ENCODE data around the gene LRMDA. TPM values are rescaled to one million over a fixed set of nuclear protein-coding genes. Genes with fewer than 3 reads are reported as not detected.

Gene LRMDA
- total and polyA plus RNA-seq, 4 donors: 12.1 to 40.8 (median 21.6) TPM

DNA sequence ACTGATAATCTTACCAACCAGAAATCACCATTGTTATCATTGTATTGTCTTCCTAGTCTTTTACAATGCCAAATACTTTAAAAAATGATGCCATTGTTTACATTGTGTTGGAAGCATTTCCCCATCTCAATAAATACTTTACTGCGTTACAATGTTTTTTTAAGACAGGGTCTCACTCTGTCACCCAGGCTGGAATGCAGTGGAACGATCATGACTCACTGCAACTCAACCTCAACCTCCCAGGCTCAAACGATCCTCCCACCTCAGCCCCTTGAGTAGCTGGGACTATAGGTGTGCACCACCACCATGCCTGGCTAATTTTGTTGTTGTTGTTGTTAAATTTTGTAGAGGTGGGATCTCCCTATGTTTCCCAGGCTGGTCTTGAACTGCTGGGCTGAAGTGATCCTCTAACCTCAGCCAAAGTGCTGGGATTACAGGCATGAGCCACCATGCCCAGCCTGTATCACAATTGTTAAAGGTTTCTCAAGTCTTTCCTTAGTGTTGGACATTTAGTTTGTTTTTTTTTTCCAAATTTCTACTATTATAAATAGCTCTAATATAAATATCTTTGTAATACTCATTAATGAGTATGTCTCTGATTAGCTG lies 13.5 kb downstream of the LRMDA start:
- H3K27ac ChIP-seq (ENCODE audit: low read depth in 1 of 2, low read length in 1 of 2): no peak overlapping the region
- H3K4me3 ChIP-seq: no peak overlapping the region
- DNase-seq: no peak
- TF ChIP-seq, protein P1, sequence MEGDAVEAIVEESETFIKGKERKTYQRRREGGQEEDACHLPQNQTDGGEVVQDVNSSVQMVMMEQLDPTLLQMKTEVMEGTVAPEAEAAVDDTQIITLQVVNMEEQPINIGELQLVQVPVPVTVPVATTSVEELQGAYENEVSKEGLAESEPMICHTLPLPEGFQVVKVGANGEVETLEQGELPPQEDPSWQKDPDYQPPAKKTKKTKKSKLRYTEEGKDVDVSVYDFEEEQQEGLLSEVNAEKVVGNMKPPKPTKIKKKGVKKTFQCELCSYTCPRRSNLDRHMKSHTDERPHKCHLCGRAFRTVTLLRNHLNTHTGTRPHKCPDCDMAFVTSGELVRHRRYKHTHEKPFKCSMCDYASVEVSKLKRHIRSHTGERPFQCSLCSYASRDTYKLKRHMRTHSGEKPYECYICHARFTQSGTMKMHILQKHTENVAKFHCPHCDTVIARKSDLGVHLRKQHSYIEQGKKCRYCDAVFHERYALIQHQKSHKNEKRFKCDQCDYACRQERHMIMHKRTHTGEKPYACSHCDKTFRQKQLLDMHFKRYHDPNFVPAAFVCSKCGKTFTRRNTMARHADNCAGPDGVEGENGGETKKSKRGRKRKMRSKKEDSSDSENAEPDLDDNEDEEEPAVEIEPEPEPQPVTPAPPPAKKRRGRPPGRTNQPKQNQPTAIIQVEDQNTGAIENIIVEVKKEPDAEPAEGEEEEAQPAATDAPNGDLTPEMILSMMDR (IDR thresholded peaks at IDR 0.05; ENCODE audit: control extremely low read depth, extremely low read depth): no peak
- H3K9me3 ChIP-seq (ENCODE audit: control insufficient read depth in 4 of 4, insufficient read depth in 3 of 4, low read length in 3 of 4): peaks cover 0 to 16% (median 6%) of the 10 kb centered on the region in 4 donors
- no peaks in the 10 kb centered on the region for H3K27me3 ChIP-seq (ENCODE audit: control insufficient read depth in 3 of 3, insufficient read depth in 3 of 3, low read length in 2 of 3)
- peaks cover 0 to 15% (median 5%) of the 10 kb centered on the region in 5 donors for H3K4me1 ChIP-seq (ENCODE audit: control insufficient read depth in 5 of 5, insufficient read depth in 5 of 5, low read length in 5 of 5)
- peaks cover 0 to 2% (median 0%) of the 10 kb centered on the region in 4 donors for H3K36me3 ChIP-seq (ENCODE audit: control insufficient read depth in 4 of 4, insufficient read depth in 4 of 4, low read length in 4 of 4)
- WGBS, 2 donors: 81 to 83% methylated on average over 3 of the region's 3 CpGs
- ATAC-seq (ENCODE audit: insufficient read depth, low FRiP score): no peak
- H3K9ac ChIP-seq (ENCODE audit: insufficient read depth in 1 of 2, low read length in 2 of 2): no peak overlapping the region

DNA sequence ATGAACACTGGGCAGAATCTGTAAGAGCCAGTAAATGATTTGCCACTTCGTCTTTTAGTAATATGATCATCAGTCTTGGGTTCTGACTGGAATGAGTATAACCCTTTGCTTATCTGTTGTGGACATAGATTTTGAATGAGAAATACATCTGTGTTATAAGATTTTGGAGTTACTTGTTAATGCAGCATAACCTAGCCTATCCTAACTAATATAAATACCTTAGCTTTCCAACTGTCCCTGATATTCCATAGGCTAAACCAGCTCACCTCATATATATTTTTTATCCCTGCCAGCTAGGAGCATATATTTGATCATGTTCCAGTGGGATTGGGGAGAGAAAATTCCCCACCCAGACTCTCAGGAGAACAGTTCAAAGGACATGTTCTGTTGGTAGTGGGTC lies 15.1 kb downstream of the LRMDA start:
- Histone ChIP-seq H3K4me1 (ENCODE audit: control insufficient read depth in 5 of 5, insufficient read depth in 5 of 5, low read length in 5 of 5) (peaks cover 0 to 31% (median 5%) of the 10 kb centered on the region in 5 donors), H3K4me3 (no peak overlapping the region), H3K9ac (ENCODE audit: insufficient read depth in 1 of 2, low read length in 2 of 2) (no peak overlapping the region), H3K27ac (ENCODE audit: low read depth in 1 of 2, low read length in 1 of 2) (no peak overlapping the region), H3K36me3 (ENCODE audit: control insufficient read depth in 4 of 4, insufficient read depth in 4 of 4, low read length in 4 of 4) (peaks cover 0 to 2% (median 0%) of the 10 kb centered on the region in 4 donors), H3K27me3 (ENCODE audit: control insufficient read depth in 3 of 3, insufficient read depth in 3 of 3, low read length in 2 of 3) (no peaks in the 10 kb centered on the region), H3K9me3 (ENCODE audit: control insufficient read depth in 4 of 4, insufficient read depth in 3 of 4, low read length in 3 of 4) (peaks cover 0 to 16% (median 6%) of the 10 kb centered on the region in 4 donors)
- TF ChIP-seq, protein P1 (IDR thresholded peaks at IDR 0.05; ENCODE audit: control extremely low read depth, extremely low read depth): no peak
- ATAC-seq (ENCODE audit: insufficient read depth, low FRiP score) (no peak), DNase-seq (no peak)
- 97% methylated on average over 1 of the region's 1 CpG for WGBS, 2 donors

DNA sequence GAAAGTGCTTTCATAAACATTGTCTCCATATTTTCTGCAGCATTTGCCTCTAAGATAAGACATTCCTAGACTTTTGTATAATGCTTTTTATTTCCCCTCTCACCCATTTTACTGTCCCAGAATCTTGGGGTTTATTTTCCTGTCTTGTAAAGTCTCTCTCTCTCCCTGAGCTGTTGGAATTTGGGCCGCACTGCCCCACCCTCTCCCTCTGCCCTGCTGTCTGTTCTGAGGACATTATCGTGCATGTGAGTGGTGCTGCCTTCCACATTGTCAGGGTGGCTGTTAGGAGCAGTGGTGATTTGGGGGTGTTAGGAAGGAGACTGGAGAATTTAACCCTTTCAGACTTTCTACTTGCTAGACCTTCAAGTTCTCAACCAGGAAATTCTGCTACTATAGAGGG lies 16.7 kb downstream of the LRMDA start:
- H3K9ac ChIP-seq (ENCODE audit: insufficient read depth in 1 of 2, low read length in 2 of 2): no peak overlapping the region
- TF ChIP-seq, protein P1 (IDR thresholded peaks at IDR 0.05; ENCODE audit: control extremely low read depth, extremely low read depth): no peak
- no peak overlapping the region for H3K4me3 ChIP-seq
- peak in 2 of 3 donors; percentile 25 to 40 for DNase-seq
- peaks cover 0 to 2% (median 0%) of the 10 kb centered on the region in 4 donors for H3K36me3 ChIP-seq (ENCODE audit: control insufficient read depth in 4 of 4, insufficient read depth in 4 of 4, low read length in 4 of 4)
- 79 to 80% methylated on average over 2 of the region's 2 CpGs for WGBS, 2 donors
- ATAC-seq (ENCODE audit: insufficient read depth, low FRiP score): no peak
- H3K9me3 ChIP-seq (ENCODE audit: control insufficient read depth in 4 of 4, insufficient read depth in 3 of 4, low read length in 3 of 4): peaks cover 0 to 16% (median 5%) of the 10 kb centered on the region in 4 donors
- H3K27ac ChIP-seq (ENCODE audit: low read depth in 1 of 2, low read length in 1 of 2): no peak overlapping the region
- H3K27me3 ChIP-seq (ENCODE audit: control insufficient read depth in 3 of 3, insufficient read depth in 3 of 3, low read length in 2 of 3): no peaks in the 10 kb centered on the region
- H3K4me1 ChIP-seq (ENCODE audit: control insufficient read depth in 5 of 5, insufficient read depth in 5 of 5, low read length in 5 of 5): peaks cover 0 to 43% (median 5%) of the 10 kb centered on the region in 5 donors

Data from lung (tissue), 12 donors.